GM12878 (cell line): ENCODE results near the gene RFLNA. TPM values are rescaled to one million over a fixed set of nuclear protein-coding genes. Genes with fewer than 3 reads are reported as not detected.

Experiments
- ATAC-seq: fragments of 200-7000 bp; cut with Tn5 transposase; 3 replicates; pipeline ENCODE4 v1.9.1; 2020; ENCODE audit warnings: mild to moderate bottlenecking, moderate library complexity
- BruUV-seq: library from RNA; stranded (reverse); fragments of 400-500 nt; replicated peaks from 2 replicates; lab custom pipeline; 2021; lab: Mats Ljungman, UMichigan
- CTCF ChIA-PET: fragments of 300-600 bp; sonication (Branson Sonifier 250); formaldehyde crosslinking; extraction: SDS; loops from one replicate; lab custom pipeline; 2021; ENCODE audit warnings: inconsistent platforms; lab: Yijun Ruan, JAX
- POLR2A ChIA-PET: fragments of 350-600 bp; formaldehyde crosslinking; extraction: SDS; loops from one replicate; lab custom pipeline; 2021; ENCODE audit warnings: inconsistent platforms; lab: Charles Lee
- RAD21 ChIA-PET: fragments of 300-600 bp; sonication (Branson Sonifier 250); formaldehyde crosslinking; loops from one replicate; lab custom pipeline; 2023; ENCODE audit warnings: antibody characterized with exemption; ENCODE audit not compliant: unreplicated experiment; lab: Charles Lee
- SMC1A ChIA-PET: fragments of 300-600 bp; sonication (Branson Sonifier 250); formaldehyde crosslinking; loops from one replicate; lab custom pipeline; 2023; ENCODE audit not compliant: unreplicated experiment, uncharacterized antibody; lab: Charles Lee
- DNase-seq: peaks from one replicate; pipeline ENCODE4 v3.0.0-alpha.2; 2011; ENCODE audit warnings: low read depth, low spot score
- FAIRE-seq: peaks from 3 replicates; lab custom pipeline; 2011; peaks lifted over from hg19 to GRCh38; lab: Jason Lieb, UNC
- H2AFZ ChIP-seq: 2 replicates; pipeline ENCODE4 v1.6.0; 2011; ENCODE audit warnings: low read depth, low read length, control low read depth; ENCODE audit not compliant: control insufficient read depth
- H3K27ac ChIP-seq: 2 replicates; pipeline ENCODE4 v1.5.1; 2011; ENCODE audit warnings: control low read depth; ENCODE audit not compliant: control insufficient read depth, insufficient read depth
- H3K27me3 ChIP-seq, 2 experiments: replicated peaks in 1 of 2; 2 replicates each; pipeline versions ENCODE4 v1.6.0 to v1.6.1; 2011; ENCODE audit warnings: low read length in 1 of 2; ENCODE audit not compliant: control insufficient read depth in 2 of 2, insufficient read depth in 2 of 2
- H3K36me3 ChIP-seq, 2 experiments: 2 replicates each; pipeline ENCODE4 v1.5.1; 2011; ENCODE audit warnings: low read length in 1 of 2; ENCODE audit not compliant: control insufficient read depth in 2 of 2, insufficient read depth in 2 of 2
- H3K4me1 ChIP-seq: 2 replicates; pipeline ENCODE4 v1.6.1; 2011; ENCODE audit warnings: mild to moderate bottlenecking, low read length, moderate library complexity, mixed read lengths; ENCODE audit not compliant: control insufficient read depth, insufficient read depth
- H3K4me2 ChIP-seq: 2 replicates; pipeline ENCODE4 v1.6.0; 2011; ENCODE audit warnings: control low read depth; ENCODE audit not compliant: control insufficient read depth, insufficient read depth
- H3K4me3 ChIP-seq: fragments of 200-600 bp; sonication (generic); 2 replicates; pipeline ENCODE4 v1.5.1; 2016
- H3K79me2 ChIP-seq: 2 replicates; pipeline ENCODE4 v1.6.0; 2011; ENCODE audit warnings: low read length; ENCODE audit not compliant: control insufficient read depth, insufficient read depth
- H3K9ac ChIP-seq: 2 replicates; pipeline ENCODE4 v1.8.0; 2011; ENCODE audit warnings: low read length, control low read depth, mixed read lengths; ENCODE audit not compliant: control insufficient read depth, insufficient read depth
- H3K9me3 ChIP-seq: replicated peaks from 3 replicates; pipeline ENCODE4 v1.5.1; 2011; ENCODE audit warnings: mild to moderate bottlenecking, low read length; ENCODE audit not compliant: control insufficient read depth, insufficient read depth
- H4K20me1 ChIP-seq: 2 replicates; pipeline ENCODE4 v1.6.0; 2011; ENCODE audit not compliant: control insufficient read depth, insufficient read depth
- BMI1 ChIP-seq: fragments of 450-650 bp; IDR thresholded peaks from 2 replicates; pipeline ENCODE4 v1.6.1; 2016; ENCODE audit warnings: mild to moderate bottlenecking, moderate library complexity, borderline replicate concordance
- CBFB ChIP-seq: IDR thresholded peaks from 2 replicates; pipeline ENCODE4 v1.6.1; 2016; ENCODE audit warnings: antibody characterized with exemption, low read depth
- FOXM1 ChIP-seq: IDR thresholded peaks from 2 replicates; pipeline ENCODE4 v1.6.1; 2012; ENCODE audit warnings: low read depth, mild to moderate bottlenecking, inconsistent platforms, low read length, moderate library complexity
- IKZF2 ChIP-seq, 2 experiments: fragments of 450-650 bp; IDR thresholded peaks; 2 replicates each; pipeline ENCODE4 v1.6.1; 2017; ENCODE audit warnings: mild to moderate bottlenecking in 2 of 2, moderate library complexity in 2 of 2
- IRF4 ChIP-seq: IDR thresholded peaks from 2 replicates; pipeline ENCODE4 v1.6.1; 2011; ENCODE audit warnings: low read depth, low read length
- JUND ChIP-seq: IDR thresholded peaks from 2 replicates; pipeline ENCODE4 v1.6.1; 2012; ENCODE audit warnings: low read depth, mild to moderate bottlenecking, low read length, improper control_type of control experiment, moderate library complexity
- PML ChIP-seq: IDR thresholded peaks from 2 replicates; pipeline ENCODE4 v1.6.1; 2012; ENCODE audit warnings: low read length, inconsistent platforms
- SP1 ChIP-seq: IDR thresholded peaks from one replicate; pipeline ENCODE4 v1.6.1; 2011; ENCODE audit warnings: low read depth, low read length
- TARDBP ChIP-seq: IDR thresholded peaks from 2 replicates; pipeline ENCODE4 v1.6.1; 2016; ENCODE audit warnings: borderline replicate concordance
- ZZZ3 ChIP-seq: IDR thresholded peaks from 2 replicates; pipeline ENCODE4 v1.6.1; 2011; ENCODE audit warnings: low read depth; ENCODE audit not compliant: control insufficient read depth, insufficient read length
- WGBS: methylation state at CpG from one replicate; pipeline ENCODE4 v1.1.6; 2016; ENCODE audit warnings: low lambda C conversion rate; ENCODE audit not compliant: insufficient replicate concordance, insufficient coverage; ENCODE audit errors: missing lambda C conversion rate; 5-methylcytosine and 5-hydroxymethylcytosine counted together
- in situ Hi-C: fragments of 300-500 bp; cut with MboI; formaldehyde crosslinking; loops from 9 replicates; pipeline ENCODE4 v1.14.3; 2018; ENCODE audit warnings: mixed read lengths
- intact Hi-C: fragments of 100-400 bp; cut with micrococcal nuclease; formaldehyde crosslinking; loops from one replicate; pipeline ENCODE4 v1.14.2; 2022; ENCODE audit not compliant: unreplicated experiment
- polyA plus RNA-seq, 11 experiments: library from polyadenylated mRNA; depleted of rRNA in 4 of 11; unstranded in 6 of 11; stranded (reverse) in 5 of 11; fragments of >200 nt; fragmentation: Nextera tagmentation in 4 of 11; fragmentation: Illumina TruSeq in 1 of 11; extraction: Ambion mirVana in 4 of 11; extraction: Trizol in 1 of 11; gene quantifications; 1 replicate in 1 of 11; 2 replicates in 10 of 11; pipeline versions ENCODE4 v1.2.1 to v1.2.3, GENCODE V29; 2011 to 2016; ENCODE audit warnings: inconsistent platforms in 2 of 11, missing spikeins in 2 of 11, low read depth in 1 of 11
- total RNA-seq, 4 experiments: library from RNA; depleted of rRNA in 3 of 4; stranded (reverse); fragments of >200 nt in 3 of 4; fragmentation: Illumina TruSeq in 1 of 4; extraction: Trizol in 1 of 4; gene quantifications; 2 replicates each; pipeline versions ENCODE4 v1.2.1 to v1.2.3, GENCODE V29; 2013 to 2021
- TF ChIP-seq, protein P1 (sequence below): fragments of 450-650 bp; IDR thresholded peaks from 2 replicates; pipeline ENCODE4 v1.6.1; 2017; ENCODE audit warnings: mild to moderate bottlenecking, moderate library complexity
- TF ChIP-seq, protein P2 (sequence below): fragments of 450-650 bp; IDR thresholded peaks from 2 replicates; pipeline ENCODE4 v1.6.1; 2018; ENCODE audit warnings: mild to moderate bottlenecking, low read depth, moderate library complexity; ENCODE audit not compliant: partially characterized antibody
- TF ChIP-seq, protein P3 (sequence below): IDR thresholded peaks from 2 replicates; pipeline ENCODE4 v1.6.1; 2011; ENCODE audit warnings: low read depth, mild to moderate bottlenecking, low read length, moderate library complexity, borderline replicate concordance; ENCODE audit errors: extremely low read depth
- TF ChIP-seq, protein P4 (sequence below): IDR thresholded peaks from 2 replicates; pipeline ENCODE4 v1.6.1; 2012; ENCODE audit warnings: low read depth, low read length, improper control_type of control experiment
- TF ChIP-seq, protein P5 (sequence below): IDR thresholded peaks from 2 replicates; pipeline ENCODE4 v1.6.1; 2012; ENCODE audit warnings: low read depth, low read length, improper control_type of control experiment

The RFLNA gene
- total and polyA plus RNA-seq, 10 of the 15 experiments (the other 5 are each of a cell fraction or from before 2014, with no cell fraction given), result 0.08 TPM; not detected in 9

DNA sequence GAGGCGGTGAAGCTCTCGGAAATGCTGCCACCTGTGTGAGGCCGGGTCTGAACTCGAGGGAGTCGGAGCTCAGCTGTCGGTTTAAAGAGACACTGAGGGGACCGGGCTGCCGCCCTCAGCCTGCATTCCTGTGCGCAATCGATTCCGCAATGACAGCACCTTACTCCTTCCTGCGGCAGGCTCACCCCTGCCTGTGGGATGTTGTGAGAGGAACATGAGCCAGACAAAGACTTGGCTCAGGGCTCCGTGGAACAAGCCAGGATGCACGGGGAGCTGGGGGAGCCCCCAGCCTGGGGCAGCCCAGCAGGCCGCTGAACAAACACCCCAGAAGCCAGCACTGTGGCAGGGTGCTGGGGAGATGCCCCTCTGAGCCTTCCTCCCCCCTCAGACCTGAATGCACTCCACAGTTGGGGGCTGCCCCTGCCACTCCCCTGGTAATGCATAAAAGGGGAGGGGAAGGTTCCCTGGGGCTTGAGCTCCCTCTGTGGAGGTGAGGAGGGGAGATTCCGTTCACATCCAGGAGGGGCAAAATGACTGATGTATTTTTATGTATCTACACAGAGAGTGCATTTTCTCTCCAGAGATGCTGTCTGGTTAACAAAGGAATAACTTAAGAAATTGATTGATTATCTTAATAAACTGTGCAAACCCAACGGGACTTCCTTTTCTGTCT is 20.6 kb downstream of the RFLNA start:
- Histone ChIP-seq H2AFZ (no peak overlapping the region), H3K27ac (no peak overlapping the region), H3K27me3 (no peaks in the 10 kb centered on the region), H3K4me1 (no peaks in the 10 kb centered on the region), H3K4me3 (no peak overlapping the region), H3K4me2 (no peak overlapping the region), H3K9me3 (no peaks in the 10 kb centered on the region), H4K20me1 (no peaks in the 10 kb centered on the region), H3K36me3 (no peaks in the 10 kb centered on the region), H3K79me2 (no peaks in the 10 kb centered on the region), H3K9ac (no peak overlapping the region)
- ChIA-PET RAD21 (no interaction called here), CTCF (no interaction called here), SMC1A (interaction anchor here (1.4 kb wide), 1 partner anchor 283 kb away, joined by 4 read pairs; no protein-coding TSS in a partner anchor), POLR2A (no interaction called here)
- no peak for DNase-seq
- intact Hi-C loops (no loop called here), in situ Hi-C loops (loop anchor here (5.0 kb wide), 1 partner anchor 273 kb away; no protein-coding TSS in a partner anchor)
- no peak for TF ChIP-seq JUND
- TF ChIP-seq, protein P1, sequence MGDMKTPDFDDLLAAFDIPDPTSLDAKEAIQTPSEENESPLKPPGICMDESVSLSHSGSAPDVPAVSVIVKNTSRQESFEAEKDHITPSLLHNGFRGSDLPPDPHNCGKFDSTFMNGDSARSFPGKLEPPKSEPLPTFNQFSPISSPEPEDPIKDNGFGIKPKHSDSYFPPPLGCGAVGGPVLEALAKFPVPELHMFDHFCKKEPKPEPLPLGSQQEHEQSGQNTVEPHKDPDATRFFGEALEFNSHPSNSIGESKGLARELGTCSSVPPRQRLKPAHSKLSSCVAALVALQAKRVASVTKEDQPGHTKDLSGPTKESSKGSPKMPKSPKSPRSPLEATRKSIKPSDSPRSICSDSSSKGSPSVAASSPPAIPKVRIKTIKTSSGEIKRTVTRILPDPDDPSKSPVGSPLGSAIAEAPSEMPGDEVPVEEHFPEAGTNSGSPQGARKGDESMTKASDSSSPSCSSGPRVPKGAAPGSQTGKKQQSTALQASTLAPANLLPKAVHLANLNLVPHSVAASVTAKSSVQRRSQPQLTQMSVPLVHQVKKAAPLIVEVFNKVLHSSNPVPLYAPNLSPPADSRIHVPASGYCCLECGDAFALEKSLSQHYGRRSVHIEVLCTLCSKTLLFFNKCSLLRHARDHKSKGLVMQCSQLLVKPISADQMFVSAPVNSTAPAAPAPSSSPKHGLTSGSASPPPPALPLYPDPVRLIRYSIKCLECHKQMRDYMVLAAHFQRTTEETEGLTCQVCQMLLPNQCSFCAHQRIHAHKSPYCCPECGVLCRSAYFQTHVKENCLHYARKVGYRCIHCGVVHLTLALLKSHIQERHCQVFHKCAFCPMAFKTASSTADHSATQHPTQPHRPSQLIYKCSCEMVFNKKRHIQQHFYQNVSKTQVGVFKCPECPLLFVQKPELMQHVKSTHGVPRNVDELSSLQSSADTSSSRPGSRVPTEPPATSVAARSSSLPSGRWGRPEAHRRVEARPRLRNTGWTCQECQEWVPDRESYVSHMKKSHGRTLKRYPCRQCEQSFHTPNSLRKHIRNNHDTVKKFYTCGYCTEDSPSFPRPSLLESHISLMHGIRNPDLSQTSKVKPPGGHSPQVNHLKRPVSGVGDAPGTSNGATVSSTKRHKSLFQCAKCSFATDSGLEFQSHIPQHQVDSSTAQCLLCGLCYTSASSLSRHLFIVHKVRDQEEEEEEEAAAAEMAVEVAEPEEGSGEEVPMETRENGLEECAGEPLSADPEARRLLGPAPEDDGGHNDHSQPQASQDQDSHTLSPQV, result no peak
- TF ChIP-seq, protein P2, sequence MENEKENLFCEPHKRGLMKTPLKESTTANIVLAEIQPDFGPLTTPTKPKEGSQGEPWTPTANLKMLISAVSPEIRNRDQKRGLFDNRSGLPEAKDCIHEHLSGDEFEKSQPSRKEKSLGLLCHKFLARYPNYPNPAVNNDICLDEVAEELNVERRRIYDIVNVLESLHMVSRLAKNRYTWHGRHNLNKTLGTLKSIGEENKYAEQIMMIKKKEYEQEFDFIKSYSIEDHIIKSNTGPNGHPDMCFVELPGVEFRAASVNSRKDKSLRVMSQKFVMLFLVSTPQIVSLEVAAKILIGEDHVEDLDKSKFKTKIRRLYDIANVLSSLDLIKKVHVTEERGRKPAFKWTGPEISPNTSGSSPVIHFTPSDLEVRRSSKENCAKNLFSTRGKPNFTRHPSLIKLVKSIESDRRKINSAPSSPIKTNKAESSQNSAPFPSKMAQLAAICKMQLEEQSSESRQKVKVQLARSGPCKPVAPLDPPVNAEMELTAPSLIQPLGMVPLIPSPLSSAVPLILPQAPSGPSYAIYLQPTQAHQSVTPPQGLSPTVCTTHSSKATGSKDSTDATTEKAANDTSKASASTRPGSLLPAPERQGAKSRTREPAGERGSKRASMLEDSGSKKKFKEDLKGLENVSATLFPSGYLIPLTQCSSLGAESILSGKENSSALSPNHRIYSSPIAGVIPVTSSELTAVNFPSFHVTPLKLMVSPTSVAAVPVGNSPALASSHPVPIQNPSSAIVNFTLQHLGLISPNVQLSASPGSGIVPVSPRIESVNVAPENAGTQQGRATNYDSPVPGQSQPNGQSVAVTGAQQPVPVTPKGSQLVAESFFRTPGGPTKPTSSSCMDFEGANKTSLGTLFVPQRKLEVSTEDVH, result no peak
- TF ChIP-seq CBFB, result no peak
- TF ChIP-seq, protein P3, sequence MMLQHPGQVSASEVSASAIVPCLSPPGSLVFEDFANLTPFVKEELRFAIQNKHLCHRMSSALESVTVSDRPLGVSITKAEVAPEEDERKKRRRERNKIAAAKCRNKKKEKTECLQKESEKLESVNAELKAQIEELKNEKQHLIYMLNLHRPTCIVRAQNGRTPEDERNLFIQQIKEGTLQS, result no peak
- TF ChIP-seq IKZF2 (IDR thresholded peaks at IDR 0.05), result no peak
- no peak for TF ChIP-seq SP1
- no peak for TF ChIP-seq BMI1
- no peak for TF ChIP-seq PML
- no peak for TF ChIP-seq TARDBP
- TF ChIP-seq ZZZ3, result no peak
- TF ChIP-seq, protein P4, sequence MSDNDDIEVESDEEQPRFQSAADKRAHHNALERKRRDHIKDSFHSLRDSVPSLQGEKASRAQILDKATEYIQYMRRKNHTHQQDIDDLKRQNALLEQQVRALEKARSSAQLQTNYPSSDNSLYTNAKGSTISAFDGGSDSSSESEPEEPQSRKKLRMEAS, result no peak
- TF ChIP-seq, protein P5, sequence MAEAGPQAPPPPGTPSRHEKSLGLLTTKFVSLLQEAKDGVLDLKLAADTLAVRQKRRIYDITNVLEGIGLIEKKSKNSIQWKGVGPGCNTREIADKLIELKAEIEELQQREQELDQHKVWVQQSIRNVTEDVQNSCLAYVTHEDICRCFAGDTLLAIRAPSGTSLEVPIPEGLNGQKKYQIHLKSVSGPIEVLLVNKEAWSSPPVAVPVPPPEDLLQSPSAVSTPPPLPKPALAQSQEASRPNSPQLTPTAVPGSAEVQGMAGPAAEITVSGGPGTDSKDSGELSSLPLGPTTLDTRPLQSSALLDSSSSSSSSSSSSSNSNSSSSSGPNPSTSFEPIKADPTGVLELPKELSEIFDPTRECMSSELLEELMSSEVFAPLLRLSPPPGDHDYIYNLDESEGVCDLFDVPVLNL, result no peak
- no peak for TF ChIP-seq IRF4
- TF ChIP-seq FOXM1, result no peak
- no TSS peak for BruUV-seq
- FAIRE-seq, result no peak
- WGBS, result 63% methylated on average over 17 of the region's 17 CpGs
- no peak for ATAC-seq
